HG02981 (cell line): Measurements from ENCODE around the gene KCNQ4.

Source experiments
- ATAC-seq: cut with Tn5 transposase; IDR thresholded peaks from one replicate; pipeline ENCODE4 v1.9.1; 2021; ENCODE audit warnings: mild to moderate bottlenecking, moderate library complexity; ENCODE audit not compliant: unreplicated experiment

The KCNQ4 gene

DNA sequence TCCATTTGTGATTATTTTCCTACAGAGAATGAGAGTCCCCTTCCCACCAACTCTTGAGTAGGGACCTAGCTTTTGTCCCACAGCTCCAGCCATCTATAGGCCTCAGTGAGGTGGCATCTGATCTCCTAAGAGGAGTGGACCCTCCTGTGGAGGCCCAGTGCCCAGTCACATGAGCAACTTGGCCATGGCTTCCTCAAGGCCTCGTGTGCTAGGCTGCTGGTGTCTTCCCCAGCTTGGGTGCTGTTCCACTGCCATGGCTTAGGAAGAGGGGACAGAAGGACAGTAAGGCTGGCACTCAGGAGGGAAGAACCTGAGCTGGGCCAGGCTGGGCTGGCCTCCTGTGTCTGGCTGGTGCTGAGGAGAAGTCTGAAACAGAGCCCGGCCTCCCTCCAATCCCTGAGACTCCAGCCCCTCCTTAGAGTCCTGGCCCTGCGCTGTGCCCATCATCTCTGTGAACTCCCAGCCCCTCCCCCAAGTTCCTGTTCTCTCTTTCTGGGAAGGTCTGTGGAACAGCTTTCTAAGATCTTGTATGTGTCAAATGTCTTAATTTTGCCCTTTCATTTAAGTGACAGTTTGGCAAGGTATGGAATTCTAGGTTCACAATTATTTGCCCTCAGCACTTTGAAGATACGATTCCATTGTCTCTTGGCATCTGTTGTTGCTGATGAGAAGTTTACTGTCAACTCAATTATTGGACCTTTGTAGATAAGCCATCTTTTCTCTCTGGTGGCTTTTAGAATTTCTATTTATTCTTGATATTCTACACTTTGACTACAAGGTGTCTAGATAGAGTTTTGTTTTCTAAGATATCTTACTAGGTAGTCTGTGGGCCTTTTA lies 7.1 kb upstream of the KCNQ4 start:
- no peak for ATAC-seq

DNA sequence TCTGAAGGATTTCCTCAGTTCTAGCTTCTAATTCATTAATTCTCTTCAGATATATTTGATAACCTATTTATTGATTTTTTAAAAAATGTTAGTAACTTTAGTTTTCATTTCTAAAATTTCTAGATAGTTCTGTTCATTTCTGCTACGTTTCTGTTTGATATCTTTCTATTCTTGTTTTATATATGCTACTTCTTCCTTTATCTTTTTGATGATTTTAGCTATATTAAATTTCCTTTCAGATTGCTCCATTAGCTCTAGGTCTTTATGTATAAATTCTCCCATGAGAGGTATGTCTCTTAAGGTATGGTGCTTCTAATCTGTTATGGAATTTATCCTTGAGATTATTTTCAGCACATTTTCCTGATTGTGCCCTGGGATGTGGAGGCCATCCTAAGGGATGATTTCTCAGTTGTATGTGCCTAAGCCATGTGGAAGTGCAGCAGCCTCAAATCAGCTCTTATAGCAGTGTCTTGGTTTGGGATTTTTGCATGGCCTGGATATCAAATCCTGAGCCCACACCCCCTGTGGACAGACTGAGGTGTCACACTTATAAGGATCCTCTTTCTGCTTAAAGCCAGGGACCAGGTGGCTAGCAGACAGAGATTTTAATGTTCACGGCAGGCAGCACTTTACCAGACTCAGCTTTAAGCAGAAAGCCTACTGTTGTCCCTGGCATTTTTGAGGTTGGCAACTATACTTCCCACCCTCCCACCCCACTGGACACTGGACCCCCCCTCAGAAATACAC lies 6.2 kb upstream of the KCNQ4 start:
- ATAC-seq, result no peak

DNA sequence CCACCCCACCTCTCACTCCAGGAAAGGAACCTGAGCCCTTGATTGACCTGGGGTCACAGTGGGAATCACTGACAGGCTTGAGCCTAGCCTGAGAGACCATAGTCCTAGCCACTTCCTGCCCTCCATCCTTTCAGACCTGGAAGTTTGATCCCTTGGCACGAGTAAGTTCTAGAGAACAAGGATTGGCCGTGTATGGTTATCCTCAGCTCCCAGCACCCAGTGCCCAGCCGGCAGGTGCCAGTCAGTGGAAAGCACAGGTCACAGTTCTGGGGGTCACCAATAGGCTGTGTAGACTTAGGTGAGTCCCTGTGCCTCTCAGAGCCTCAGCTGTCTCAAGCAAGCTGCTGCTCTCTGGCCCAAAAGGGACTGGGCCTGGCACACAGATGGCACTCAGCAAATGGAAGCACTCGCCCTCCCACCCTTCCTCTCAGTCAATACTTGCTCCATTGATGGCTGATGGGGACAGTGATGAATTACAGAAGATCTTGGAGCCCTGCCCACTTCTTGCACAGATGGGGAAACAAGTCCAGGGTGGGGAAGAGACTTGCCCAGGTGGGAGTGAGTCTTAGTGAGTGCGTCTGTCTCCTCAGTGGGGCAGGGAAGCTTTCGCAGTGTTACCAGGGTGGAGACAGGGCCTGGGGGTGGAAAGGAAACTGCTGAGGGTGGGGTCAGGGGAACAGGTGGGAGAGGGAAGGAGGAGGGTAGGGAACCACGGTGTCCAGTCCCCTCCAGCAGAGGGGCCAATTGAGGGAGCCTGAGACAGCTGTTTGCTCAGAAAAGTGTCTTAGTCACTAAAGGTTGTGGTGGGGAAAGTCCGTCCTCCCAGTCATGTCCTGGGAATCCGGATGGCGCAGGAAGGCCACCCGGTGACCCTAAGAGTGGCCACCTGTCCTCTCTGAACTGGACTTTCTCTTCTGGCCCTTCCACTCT lies 2.6 kb upstream of the KCNQ4 start:
- no peak for ATAC-seq

DNA sequence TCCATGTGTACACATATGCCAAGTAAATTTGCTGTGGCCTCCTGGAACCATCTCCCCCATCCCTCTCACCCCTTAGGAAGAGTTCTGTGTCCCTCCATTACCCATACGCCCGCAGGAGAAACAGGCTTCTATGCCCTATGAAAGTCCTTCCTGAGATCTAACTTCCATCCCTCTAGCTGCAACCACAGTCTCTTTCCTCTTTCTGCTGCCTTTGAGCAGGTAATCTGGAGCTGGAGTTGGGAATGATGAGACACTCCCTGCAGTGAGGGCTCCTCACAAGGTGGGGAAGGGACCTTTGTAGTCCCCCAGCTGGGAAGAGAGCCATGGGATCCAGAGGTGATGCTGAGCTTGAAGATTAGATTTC lies 2.0 kb upstream of the KCNQ4 start:
- ATAC-seq, result no peak

DNA sequence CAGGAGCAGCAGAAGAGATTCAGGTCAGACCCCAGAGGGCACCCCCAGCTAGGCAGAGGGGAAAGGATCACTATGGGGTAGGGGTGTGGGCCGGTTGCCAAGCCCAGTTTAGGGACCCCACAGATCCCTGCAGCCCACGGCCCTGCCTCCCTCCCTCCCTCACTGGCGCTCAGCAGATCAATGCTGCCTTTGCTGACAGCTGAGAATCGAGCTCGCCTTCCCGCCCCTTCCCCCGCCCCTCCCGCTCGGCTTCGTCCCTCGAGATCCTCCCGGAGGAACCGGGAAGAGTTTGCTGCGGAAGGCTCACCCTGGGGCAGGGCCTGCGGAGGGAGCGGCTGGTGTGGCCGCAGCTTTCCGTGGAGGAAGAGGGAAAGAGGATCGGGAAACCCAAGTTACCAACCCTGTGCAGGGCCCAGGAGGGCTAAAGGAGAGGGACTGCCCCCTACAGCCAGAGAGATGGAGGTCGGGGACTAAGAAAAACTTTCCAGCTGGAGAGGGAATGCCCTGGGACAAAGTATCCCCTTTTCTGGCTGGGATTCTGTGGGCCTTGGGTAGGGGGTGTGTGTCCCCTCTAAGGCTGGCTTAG lies 1.1 kb upstream of the KCNQ4 start:
- no peak for ATAC-seq

DNA sequence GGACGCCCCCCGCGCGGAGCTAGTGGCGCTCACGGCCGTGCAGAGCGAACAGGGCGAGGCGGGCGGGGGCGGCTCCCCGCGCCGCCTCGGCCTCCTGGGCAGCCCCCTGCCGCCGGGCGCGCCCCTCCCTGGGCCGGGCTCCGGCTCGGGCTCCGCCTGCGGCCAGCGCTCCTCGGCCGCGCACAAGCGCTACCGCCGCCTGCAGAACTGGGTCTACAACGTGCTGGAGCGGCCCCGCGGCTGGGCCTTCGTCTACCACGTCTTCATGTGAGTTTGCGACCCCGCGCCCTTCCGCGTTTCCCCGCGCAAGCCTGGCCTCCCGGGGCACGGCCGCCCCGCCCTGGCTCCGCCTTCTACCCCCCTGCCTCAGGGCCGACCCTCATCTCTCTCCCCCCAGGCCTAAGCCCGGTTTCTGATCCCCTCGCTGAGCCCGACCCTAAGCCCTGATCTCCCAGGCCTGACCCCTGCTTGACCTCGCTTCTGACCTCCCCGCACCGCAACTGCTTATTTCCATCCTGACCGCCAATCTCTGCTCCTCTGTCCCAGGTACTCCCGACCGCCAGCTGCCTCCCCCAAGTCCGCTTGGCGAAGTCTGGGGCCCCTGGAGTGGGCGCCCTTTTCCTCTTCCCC lies 669 bp downstream of the KCNQ4 start:
- no peak for ATAC-seq

DNA sequence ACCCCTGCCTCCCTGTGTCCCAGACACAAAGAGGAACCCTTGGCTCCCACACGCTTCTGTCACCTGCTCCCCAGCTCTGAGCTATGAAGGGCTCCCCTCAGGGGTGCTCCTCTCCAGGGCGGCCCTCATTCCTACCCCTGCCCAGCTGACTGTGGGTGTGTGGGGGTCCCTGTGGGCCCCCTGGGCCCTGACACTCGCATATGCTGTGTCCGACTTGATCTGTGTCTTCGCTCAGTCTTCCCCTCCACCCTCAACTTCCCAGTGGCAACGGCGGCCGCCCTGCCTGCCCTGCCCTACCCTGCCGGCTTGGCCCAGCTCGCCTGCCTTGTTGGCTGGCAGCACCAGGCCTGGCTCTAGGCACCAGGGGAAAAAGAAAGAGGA lies 1.2 kb downstream of the KCNQ4 start:
- ATAC-seq, result no peak

DNA sequence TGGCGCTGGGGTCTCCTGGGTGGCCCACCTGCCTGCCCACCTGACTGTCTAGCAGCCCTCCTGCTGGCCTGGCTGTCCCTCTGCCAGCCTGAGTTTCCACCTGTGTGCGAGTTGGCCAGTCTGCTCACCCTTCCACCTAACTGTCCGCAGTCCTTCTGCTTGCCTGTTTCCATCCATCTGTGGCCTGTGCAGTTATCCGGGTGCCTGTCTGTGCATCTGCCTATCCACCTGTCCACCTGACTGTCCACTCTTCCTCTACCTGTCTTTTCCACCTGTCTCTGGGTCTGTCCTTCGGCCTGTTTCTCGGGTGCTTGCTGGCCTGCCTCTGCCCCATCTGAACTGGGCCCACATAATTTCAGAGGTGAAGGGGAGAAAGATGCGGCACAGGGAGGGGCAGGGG lies 1.9 kb downstream of the KCNQ4 start:
- no peak for ATAC-seq

DNA sequence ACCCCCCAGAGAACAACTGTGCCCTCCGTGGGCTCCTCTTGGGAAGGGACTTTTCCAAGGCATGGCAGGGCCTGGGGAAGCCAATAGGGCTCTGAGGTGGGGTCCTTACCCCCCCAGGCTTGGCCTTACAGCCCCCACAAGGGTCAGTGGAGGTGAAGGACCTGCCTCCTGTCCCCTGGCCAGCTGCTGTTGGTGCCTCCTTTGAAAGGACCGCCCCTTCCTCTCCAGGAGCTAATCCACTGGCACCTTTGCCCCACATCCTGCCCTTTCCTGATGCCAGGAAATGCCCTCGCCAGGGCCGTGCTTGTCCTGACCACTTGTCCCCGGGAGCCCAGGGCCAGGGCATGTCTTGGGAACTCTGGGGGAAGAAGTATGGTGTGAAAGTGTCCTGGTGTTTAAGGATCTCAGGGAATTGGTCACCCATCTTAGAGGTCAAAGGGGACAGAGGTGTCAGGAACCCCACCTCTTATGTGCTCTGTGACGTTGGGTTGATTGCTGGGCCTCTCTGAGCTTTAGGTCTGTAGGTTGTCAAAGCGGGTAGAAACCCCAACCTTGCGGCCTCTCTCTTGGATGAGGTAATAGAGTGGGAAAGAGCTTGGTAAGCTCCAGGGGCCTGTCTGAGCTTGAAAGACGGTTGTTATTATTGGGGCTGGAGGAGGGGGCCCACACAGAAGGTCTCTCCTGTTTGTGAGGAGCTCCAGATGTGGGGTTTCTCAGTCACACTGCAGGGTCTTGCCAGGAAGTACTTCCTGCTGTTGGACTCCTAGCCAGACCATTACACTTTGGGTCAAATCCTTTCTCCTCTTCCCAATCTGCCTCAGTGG lies 2.8 kb downstream of the KCNQ4 start:
- no peak for ATAC-seq

DNA sequence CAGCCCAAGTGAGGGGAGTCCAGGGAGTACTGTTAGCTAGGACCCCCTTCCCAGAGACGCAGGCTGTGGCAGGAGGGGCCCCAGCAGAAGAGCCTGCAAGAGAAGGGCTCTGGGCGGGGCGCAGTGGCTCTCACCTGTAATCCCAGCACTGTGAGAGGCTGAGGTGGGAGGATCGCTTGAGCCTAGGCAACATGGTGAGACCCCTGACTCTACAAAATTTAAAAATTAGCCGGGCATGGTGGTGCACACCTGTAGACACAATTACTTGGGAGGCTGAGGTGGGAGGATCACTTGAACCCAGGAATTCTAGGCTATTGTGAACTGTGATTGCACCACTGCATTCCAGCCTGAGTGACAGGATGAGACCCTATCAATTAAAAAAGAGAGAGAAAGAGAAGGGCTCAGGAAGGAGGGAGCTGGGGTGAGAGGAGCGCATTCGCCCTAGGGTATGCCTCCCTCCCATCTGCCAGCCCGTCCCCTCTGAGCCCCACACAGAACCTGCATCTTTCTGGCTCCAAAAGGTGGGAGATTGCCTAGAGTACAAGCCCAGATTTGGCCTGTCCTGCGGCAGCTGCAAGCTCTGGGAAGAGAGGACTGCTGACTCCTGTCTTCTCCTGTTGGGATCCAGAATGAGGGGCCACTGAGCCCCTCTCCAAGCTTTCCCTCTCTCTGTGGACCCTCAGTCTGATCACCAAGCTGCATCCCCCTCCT lies 3.6 kb downstream of the KCNQ4 start:
- no peak for ATAC-seq

DNA sequence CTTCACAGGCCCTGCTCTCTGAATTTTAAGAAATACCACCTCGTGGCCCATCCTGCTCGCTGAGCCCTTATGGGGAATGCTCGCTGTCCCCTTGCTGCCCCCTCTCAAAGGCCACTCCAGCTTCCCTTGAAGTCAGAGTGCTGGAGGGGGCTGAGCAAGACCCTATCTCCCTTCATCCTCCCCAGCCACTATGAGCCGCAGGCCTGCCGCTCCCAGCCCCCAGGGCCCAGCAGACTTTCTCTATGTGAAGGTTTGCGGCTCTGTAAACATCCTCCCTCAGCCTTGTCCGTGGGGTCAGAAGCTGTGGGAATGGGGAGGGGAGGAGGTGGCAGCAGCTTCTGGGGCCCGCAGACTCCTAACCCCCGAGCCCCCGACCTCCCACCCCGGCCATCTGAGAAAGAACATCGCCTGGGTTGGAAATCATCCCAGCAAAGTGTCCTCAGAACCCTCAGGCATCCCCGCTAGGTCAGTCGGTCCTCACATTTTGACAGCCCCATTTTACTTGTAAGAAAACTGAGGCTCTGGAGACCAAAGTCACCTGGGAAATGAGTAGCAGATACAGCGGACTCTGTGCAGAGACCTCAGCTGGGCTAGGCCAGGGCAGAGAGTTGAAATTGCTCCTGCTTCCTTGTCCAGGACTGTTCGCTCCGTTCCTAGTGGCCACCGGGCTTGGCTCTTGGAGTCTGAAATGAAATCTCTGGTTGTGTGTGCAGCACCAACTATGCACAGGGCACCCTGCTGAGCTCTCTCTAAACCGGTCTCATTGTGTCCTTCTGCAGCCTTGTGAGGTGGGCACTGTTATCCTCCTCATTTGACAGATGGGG lies 4.4 kb downstream of the KCNQ4 start:
- ATAC-seq, result no peak

DNA sequence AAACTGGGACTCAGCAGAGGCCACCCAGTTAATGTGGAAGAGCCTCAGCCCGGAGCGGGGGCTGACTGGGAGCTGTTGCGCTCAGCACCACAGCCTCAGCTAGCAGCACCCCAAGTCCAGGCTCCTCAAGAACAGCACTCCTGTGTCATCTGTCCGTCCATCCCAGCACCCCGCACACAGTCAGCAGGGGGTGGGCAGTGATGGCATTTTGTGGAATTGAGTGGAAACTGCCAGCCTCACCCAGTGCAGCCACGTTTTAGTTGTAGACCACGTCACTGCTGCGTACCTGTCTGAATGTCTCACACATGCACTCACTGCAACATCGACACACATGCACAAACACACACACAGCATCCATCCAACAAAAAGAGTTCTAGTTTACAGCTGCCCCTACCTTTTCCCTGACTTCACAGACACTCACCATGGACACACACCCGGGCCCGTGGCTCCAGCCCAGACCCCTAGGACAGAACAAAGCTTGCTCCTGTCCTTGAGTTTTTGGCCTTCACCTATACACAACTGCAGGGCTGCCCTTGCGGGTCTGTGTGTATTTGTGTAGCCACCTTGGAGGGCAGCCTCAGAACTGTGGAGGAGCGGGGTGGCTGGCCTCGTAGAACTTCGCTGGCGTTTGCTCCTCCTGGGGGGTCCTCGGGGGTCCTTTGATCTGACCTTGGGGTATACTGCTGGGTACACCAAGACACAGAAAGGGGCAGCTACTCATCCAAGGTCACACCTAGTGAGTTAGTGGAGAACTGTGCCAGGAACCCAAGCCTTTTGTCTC lies 5.2 kb downstream of the KCNQ4 start:
- ATAC-seq, result no peak

DNA sequence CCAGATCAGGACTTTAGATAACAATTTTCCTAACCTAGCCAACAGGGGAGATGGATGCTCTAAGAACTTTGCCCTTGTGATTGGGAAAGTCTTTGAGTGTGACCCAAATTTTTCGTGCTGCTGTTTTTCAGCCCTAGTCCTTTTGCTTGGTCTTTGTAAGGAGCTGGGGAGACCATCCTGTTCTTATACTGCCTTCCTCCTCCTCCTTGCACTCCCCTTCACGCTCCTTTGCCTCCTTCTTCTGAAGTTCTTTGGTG lies 5.7 kb downstream of the KCNQ4 start:
- no peak for ATAC-seq

DNA sequence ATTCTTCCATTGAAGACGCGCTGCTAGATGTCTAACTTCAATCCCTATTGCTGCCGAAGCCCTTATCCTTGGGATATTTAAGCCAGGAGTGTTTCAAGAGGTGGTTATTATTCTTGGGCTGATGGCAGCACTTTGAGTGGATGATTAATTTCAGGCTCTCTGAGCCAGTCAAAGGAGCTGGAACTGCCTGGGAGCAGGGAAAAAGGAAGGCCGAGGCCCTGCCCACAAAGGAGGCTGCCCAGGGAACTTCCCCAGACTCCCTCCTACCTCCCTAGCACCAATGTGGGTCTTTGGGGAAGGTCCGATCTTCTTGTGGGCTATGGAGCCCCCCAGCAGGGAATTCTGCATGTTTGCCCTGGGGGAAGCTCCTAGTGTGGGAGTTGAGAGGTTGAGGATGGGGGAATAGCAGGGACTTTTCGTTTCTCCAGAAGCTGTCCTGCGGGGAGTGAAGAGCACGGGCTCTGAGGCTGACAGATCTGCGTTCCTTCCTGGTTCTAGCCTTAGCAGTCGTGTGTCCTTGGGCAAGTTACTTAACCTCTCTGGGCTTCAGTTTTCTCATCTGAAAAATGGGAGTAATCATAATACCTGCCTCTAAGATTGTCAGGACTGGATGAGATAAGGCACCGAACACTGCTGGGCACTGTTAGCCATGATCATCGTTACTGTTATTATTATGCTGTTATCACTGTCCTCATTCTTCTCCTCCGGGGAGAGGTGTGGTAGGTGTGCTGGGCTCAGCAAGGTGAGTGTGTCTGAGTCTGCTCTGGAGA lies 6.3 kb downstream of the KCNQ4 start:
- no peak for ATAC-seq

DNA sequence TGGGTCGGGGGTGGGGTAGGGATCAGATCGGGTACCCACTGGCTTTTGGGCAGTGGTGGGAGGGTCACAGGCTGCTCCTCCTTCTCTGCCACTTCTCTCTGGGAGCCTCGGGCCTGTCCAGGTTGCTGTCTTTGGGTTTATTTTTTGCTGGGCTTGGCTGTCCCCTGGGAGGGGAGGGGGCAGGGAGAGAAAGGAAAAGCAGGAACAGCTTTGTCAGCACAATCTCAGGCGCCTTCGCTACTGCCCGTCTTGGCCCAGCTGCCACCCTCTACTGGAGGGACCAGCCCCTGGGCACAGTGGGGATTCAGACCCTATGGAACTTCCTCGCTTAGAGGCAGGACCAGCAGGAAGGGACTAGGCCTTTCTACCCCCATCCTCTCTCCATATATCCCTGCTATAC lies 8.4 kb downstream of the KCNQ4 start:
- no peak for ATAC-seq

DNA sequence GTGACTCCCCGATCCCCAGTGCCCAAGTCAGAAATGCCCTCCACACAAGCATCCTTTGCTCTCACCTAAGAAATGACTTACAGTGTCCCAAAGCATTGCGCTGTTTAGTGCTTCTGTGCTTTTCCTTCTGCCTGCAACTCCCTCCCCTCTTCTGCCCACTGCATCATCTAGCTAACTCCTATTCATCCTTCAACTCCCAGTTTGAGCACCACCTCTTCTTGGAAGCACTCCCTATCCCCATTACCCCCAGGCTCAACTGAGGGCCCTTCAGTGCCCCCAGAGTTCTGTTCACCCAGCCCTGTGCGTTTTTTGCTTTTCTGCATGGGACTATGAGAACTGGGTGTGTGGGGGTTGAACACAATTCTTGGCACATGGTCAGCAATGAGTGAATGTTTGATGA lies 10.0 kb downstream of the KCNQ4 start:
- ATAC-seq, result no peak

DNA sequence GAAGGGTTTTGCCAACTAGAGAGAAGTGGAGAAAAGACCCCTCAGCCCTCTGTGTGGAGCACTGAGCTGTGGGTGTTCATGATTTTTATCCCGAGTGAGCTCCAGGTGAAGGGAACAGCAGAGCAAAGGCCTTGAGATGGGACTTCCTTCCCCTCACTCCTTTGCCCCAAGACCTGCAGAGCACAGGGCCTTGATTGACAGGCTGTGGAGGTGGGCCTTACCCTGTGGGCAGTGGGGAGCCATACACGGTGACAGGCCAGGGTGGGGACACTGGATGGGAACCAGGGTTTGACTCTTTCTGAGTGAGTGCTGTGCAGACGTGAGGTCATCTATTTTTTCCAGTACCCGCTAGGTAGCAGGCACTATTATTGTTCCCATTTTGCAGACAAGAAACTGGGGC lies 10.5 kb downstream of the KCNQ4 start:
- ATAC-seq, result no peak
